GM12878 (cell line): ENCODE measurements around the gene USB1. TPM values are rescaled to one million over a fixed set of nuclear protein-coding genes. Genes with fewer than 3 reads are reported as not detected.

Source experiments
- ATAC-seq: fragments of 200-7000 bp; cut with Tn5 transposase; 3 replicates; pipeline ENCODE4 v1.9.1; 2020; ENCODE audit warnings: mild to moderate bottlenecking, moderate library complexity
- BruUV-seq: library from RNA; stranded (reverse); fragments of 400-500 nt; replicated peaks from 2 replicates; lab custom pipeline; 2021; lab: Mats Ljungman, UMichigan
- CTCF ChIA-PET: fragments of 300-600 bp; sonication (Branson Sonifier 250); formaldehyde crosslinking; extraction: SDS; loops from one replicate; lab custom pipeline; 2021; ENCODE audit warnings: inconsistent platforms; lab: Yijun Ruan, JAX
- POLR2A ChIA-PET: fragments of 350-600 bp; formaldehyde crosslinking; extraction: SDS; loops from one replicate; lab custom pipeline; 2021; ENCODE audit warnings: inconsistent platforms; lab: Charles Lee
- RAD21 ChIA-PET: fragments of 300-600 bp; sonication (Branson Sonifier 250); formaldehyde crosslinking; loops from one replicate; lab custom pipeline; 2023; ENCODE audit warnings: antibody characterized with exemption; ENCODE audit not compliant: unreplicated experiment; lab: Charles Lee
- SMC1A ChIA-PET: fragments of 300-600 bp; sonication (Branson Sonifier 250); formaldehyde crosslinking; loops from one replicate; lab custom pipeline; 2023; ENCODE audit not compliant: unreplicated experiment, uncharacterized antibody; lab: Charles Lee
- DNase-seq: peaks from one replicate; pipeline ENCODE4 v3.0.0-alpha.2; 2011; ENCODE audit warnings: low read depth, low spot score
- FAIRE-seq: peaks from 3 replicates; lab custom pipeline; 2011; peaks lifted over from hg19 to GRCh38; lab: Jason Lieb, UNC
- H2AFZ ChIP-seq: 2 replicates; pipeline ENCODE4 v1.6.0; 2011; ENCODE audit warnings: low read depth, low read length, control low read depth; ENCODE audit not compliant: control insufficient read depth
- H3K27ac ChIP-seq: 2 replicates; pipeline ENCODE4 v1.5.1; 2011; ENCODE audit warnings: control low read depth; ENCODE audit not compliant: control insufficient read depth, insufficient read depth
- H3K27me3 ChIP-seq, 2 experiments: replicated peaks in 1 of 2; 2 replicates each; pipeline versions ENCODE4 v1.6.0 to v1.6.1; 2011; ENCODE audit warnings: low read length in 1 of 2; ENCODE audit not compliant: control insufficient read depth in 2 of 2, insufficient read depth in 2 of 2
- H3K36me3 ChIP-seq, 2 experiments: 2 replicates each; pipeline ENCODE4 v1.5.1; 2011; ENCODE audit warnings: low read length in 1 of 2; ENCODE audit not compliant: control insufficient read depth in 2 of 2, insufficient read depth in 2 of 2
- H3K4me1 ChIP-seq: 2 replicates; pipeline ENCODE4 v1.6.1; 2011; ENCODE audit warnings: mild to moderate bottlenecking, low read length, moderate library complexity, mixed read lengths; ENCODE audit not compliant: control insufficient read depth, insufficient read depth
- H3K4me2 ChIP-seq: 2 replicates; pipeline ENCODE4 v1.6.0; 2011; ENCODE audit warnings: control low read depth; ENCODE audit not compliant: control insufficient read depth, insufficient read depth
- H3K4me3 ChIP-seq: fragments of 200-600 bp; sonication (generic); 2 replicates; pipeline ENCODE4 v1.5.1; 2016
- H3K79me2 ChIP-seq: 2 replicates; pipeline ENCODE4 v1.6.0; 2011; ENCODE audit warnings: low read length; ENCODE audit not compliant: control insufficient read depth, insufficient read depth
- H3K9ac ChIP-seq: 2 replicates; pipeline ENCODE4 v1.8.0; 2011; ENCODE audit warnings: low read length, control low read depth, mixed read lengths; ENCODE audit not compliant: control insufficient read depth, insufficient read depth
- H3K9me3 ChIP-seq: replicated peaks from 3 replicates; pipeline ENCODE4 v1.5.1; 2011; ENCODE audit warnings: mild to moderate bottlenecking, low read length; ENCODE audit not compliant: control insufficient read depth, insufficient read depth
- H4K20me1 ChIP-seq: 2 replicates; pipeline ENCODE4 v1.6.0; 2011; ENCODE audit not compliant: control insufficient read depth, insufficient read depth
- BACH1 ChIP-seq: fragments of 450-650 bp; IDR thresholded peaks from 2 replicates; pipeline ENCODE4 v1.6.1; 2017; ENCODE audit warnings: mild to moderate bottlenecking, borderline replicate concordance
- BCL11A ChIP-seq: IDR thresholded peaks from 2 replicates; pipeline ENCODE4 v1.6.1; 2011; ENCODE audit warnings: low read depth, low read length
- CHD2 ChIP-seq: IDR thresholded peaks from 2 replicates; pipeline ENCODE4 v1.6.1; 2011; ENCODE audit warnings: low read depth, low read length, improper control_type of control experiment, borderline replicate concordance
- MXI1 ChIP-seq: fragments of 150-350 bp; IDR thresholded peaks from 2 replicates; pipeline ENCODE4 v1.6.1; 2011; ENCODE audit warnings: low read depth, mild to moderate bottlenecking, inconsistent platforms, low read length, improper control_type of control experiment
- MYB ChIP-seq: fragments of 150-350 bp; IDR thresholded peaks from 2 replicates; pipeline ENCODE4 v1.6.1; 2014; ENCODE audit warnings: mild to moderate bottlenecking, low read depth, low read length, borderline replicate concordance
- POLR2AphosphoS5 ChIP-seq: IDR thresholded peaks from 2 replicates; pipeline ENCODE4 v1.6.1; 2011; ENCODE audit warnings: mild to moderate bottlenecking, low read length, inconsistent platforms
- SMAD1 ChIP-seq: fragments of 450-650 bp; IDR thresholded peaks from 2 replicates; pipeline ENCODE4 v1.6.1; 2018; ENCODE audit warnings: mild to moderate bottlenecking, low read depth; ENCODE audit not compliant: partially characterized antibody
- SPI1 ChIP-seq: IDR thresholded peaks from 2 replicates; pipeline ENCODE4 v1.6.1; 2011; ENCODE audit warnings: low read depth, mild to moderate bottlenecking, low read length, moderate library complexity, borderline replicate concordance; ENCODE audit not compliant: insufficient read depth
- TBL1XR1 ChIP-seq: IDR thresholded peaks from 2 replicates; pipeline ENCODE4 v1.6.1; 2012; ENCODE audit warnings: low read depth, low read length, improper control_type of control experiment
- WGBS: methylation state at CpG from one replicate; pipeline ENCODE4 v1.1.6; 2016; ENCODE audit warnings: low lambda C conversion rate; ENCODE audit not compliant: insufficient replicate concordance, insufficient coverage; ENCODE audit errors: missing lambda C conversion rate; 5-methylcytosine and 5-hydroxymethylcytosine counted together
- in situ Hi-C: fragments of 300-500 bp; cut with MboI; formaldehyde crosslinking; loops from 9 replicates; pipeline ENCODE4 v1.14.3; 2018; ENCODE audit warnings: mixed read lengths
- intact Hi-C: fragments of 100-400 bp; cut with micrococcal nuclease; formaldehyde crosslinking; loops from one replicate; pipeline ENCODE4 v1.14.2; 2022; ENCODE audit not compliant: unreplicated experiment
- polyA plus RNA-seq, 11 experiments: library from polyadenylated mRNA; depleted of rRNA in 4 of 11; unstranded in 6 of 11; stranded (reverse) in 5 of 11; fragments of >200 nt; fragmentation: Nextera tagmentation in 4 of 11; fragmentation: Illumina TruSeq in 1 of 11; extraction: Ambion mirVana in 4 of 11; extraction: Trizol in 1 of 11; gene quantifications; 1 replicate in 1 of 11; 2 replicates in 10 of 11; pipeline versions ENCODE4 v1.2.1 to v1.2.3, GENCODE V29; 2011 to 2016; ENCODE audit warnings: inconsistent platforms in 2 of 11, missing spikeins in 2 of 11, low read depth in 1 of 11
- total RNA-seq, 4 experiments: library from RNA; depleted of rRNA in 3 of 4; stranded (reverse); fragments of >200 nt in 3 of 4; fragmentation: Illumina TruSeq in 1 of 4; extraction: Trizol in 1 of 4; gene quantifications; 2 replicates each; pipeline versions ENCODE4 v1.2.1 to v1.2.3, GENCODE V29; 2013 to 2021
- TF ChIP-seq, protein P1 (sequence below): IDR thresholded peaks from 2 replicates; pipeline ENCODE4 v1.6.1; 2012; ENCODE audit warnings: improper control_type of control experiment, low read depth, low read length; ENCODE audit not compliant: insufficient replicate concordance

Gene USB1
- total and polyA plus RNA-seq, 10 of the 15 experiments (the other 5 are each of a cell fraction or from before 2014, with no cell fraction given), result 7.9 to 72.2 (median 41.6) TPM

DNA sequence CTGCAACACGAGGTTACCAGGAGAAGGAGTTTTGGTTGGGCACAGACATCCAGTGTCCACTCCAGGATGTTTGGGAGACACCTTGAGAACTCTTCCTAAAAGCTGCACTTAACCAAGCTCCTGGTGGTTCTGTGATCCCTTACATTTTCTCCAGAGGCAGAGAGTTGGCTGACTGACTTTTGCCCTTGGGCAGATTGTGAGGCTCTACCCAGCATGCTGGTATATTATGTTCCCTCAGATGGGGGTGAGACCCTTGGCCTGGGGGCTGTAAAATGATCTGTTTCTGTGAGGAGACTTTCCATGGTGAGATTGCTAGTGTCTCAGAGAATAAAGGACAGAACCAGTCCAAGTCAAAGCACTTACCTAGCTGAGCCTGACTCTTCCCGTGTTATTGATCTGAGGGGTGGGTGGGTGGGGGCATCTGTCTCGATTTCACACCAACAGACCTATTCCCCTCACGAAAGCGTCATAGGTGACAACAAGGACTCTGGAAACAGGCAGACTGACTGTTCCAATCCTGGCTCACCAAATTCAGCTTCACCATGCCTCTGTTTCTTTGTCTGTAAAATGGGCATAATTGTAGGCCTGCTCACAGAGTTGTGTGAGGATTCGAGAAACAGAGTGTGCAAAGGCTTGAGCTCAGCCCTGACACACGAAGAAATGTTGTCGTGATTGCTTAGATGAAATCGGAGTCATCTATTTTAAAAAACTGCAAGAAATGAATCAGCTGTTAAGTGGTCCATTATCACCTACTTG lies 12.2 kb downstream of the USB1 start:
- H4K20me1 ChIP-seq, result no peaks in the 10 kb centered on the region
- H3K36me3 ChIP-seq, result peaks cover 11 to 12% of the 10 kb centered on the region in 2 experiments; a peak in 3 of 4 replicates
- SMC1A ChIA-PET, result interaction anchor here (1.0 to 2.0 kb wide), 3 partner anchors 12 to 114 kb away, joined by 4 to 7 read pairs (median 4); partner anchors contain the start of gene USB1
- RAD21 ChIA-PET, result no interaction called here
- DNase-seq (no peak), FAIRE-seq (no peak), ATAC-seq (no peak)
- H3K9me3 ChIP-seq, result no peaks in the 10 kb centered on the region
- POLR2A ChIA-PET, result interaction anchor here (0.6 kb wide), 1 partner anchor 339 kb away, joined by 3 read pairs; no protein-coding TSS in a partner anchor
- no peak overlapping the region for H2AFZ ChIP-seq
- no peaks in the 10 kb centered on the region for H3K4me1 ChIP-seq
- H3K4me3 ChIP-seq, result no peak overlapping the region
- intact Hi-C loops (no loop called here), in situ Hi-C loops (no loop called here)
- no peak for TF ChIP-seq TBL1XR1
- no TSS peak for BruUV-seq
- CTCF ChIA-PET, result interaction anchor here (0.6 to 2.4 kb wide), 6 partner anchors 10 to 462 kb away, joined by 3 to 9 read pairs (median 3); no protein-coding TSS in a partner anchor
- no peaks in the 10 kb centered on the region for H3K27me3 ChIP-seq
- H3K9ac ChIP-seq, result no peak overlapping the region
- 77% methylated on average over 9 of the region's 9 CpGs for WGBS
- no peak overlapping the region for H3K4me2 ChIP-seq
- H3K27ac ChIP-seq, result no peak overlapping the region
- H3K79me2 ChIP-seq, result no peaks in the 10 kb centered on the region

DNA sequence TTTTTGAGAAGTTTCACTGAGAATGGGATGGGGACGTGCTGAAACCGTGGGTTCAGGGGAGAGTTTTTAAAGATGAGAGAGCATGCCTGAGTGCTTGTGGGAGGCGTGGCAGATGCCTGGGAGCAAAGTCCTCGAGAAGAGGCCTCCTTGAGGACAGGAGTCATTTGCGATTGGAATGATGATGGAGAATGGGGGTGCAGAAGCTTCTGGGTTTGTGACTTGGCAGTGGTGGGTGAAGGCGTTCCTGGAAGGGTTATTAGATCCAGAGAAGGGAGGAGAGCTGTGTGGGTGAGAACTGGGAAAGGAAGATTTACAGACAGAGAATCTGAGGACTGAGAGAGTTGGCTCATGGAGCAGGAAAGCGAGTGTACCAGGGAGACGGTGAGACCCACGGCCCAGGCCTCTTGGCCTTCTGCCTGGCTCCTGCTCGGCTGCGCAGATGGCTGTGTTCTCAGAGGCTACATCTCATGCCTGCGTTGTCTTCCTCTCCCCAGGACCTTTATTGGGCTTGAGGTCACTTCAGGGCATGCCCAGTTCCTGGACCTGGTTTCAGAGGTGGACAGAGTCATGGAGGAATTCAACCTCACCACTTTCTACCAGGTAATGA lies 15.7 kb downstream of the USB1 start:
- ChIA-PET POLR2A (interaction anchor here (0.5 kb wide), 1 partner anchor 46 kb away, joined by 3 read pairs; no protein-coding TSS in a partner anchor), SMC1A (no interaction called here), CTCF (no interaction called here), RAD21 (no interaction called here)
- no peak for ATAC-seq
- Histone ChIP-seq H2AFZ (no peak overlapping the region), H3K36me3 (peaks cover 2 to 8% of the 10 kb centered on the region in 2 experiments; a peak in 3 of 4 replicates), H3K9ac (no peak overlapping the region), H3K4me3 (no peak overlapping the region), H3K27me3 (no peaks in the 10 kb centered on the region), H3K79me2 (no peaks in the 10 kb centered on the region), H3K4me1 (no peaks in the 10 kb centered on the region), H3K4me2 (no peak overlapping the region), H3K27ac (no peak overlapping the region), H4K20me1 (no peaks in the 10 kb centered on the region), H3K9me3 (no peaks in the 10 kb centered on the region)
- 64% methylated on average over 11 of the region's 12 CpGs for WGBS
- no peak for DNase-seq
- in situ Hi-C loops, result no loop called here
- no peak for FAIRE-seq
- intact Hi-C loops, result no loop called here
- no TSS peak for BruUV-seq
- TF ChIP-seq POLR2AphosphoS5 (no peak), MXI1 (no peak), BACH1 (no peak), BCL11A (no peak), MYB (no peak), SMAD1 (no peak), CHD2 (no peak), SPI1 (no peak)
- TF ChIP-seq, protein P1, sequence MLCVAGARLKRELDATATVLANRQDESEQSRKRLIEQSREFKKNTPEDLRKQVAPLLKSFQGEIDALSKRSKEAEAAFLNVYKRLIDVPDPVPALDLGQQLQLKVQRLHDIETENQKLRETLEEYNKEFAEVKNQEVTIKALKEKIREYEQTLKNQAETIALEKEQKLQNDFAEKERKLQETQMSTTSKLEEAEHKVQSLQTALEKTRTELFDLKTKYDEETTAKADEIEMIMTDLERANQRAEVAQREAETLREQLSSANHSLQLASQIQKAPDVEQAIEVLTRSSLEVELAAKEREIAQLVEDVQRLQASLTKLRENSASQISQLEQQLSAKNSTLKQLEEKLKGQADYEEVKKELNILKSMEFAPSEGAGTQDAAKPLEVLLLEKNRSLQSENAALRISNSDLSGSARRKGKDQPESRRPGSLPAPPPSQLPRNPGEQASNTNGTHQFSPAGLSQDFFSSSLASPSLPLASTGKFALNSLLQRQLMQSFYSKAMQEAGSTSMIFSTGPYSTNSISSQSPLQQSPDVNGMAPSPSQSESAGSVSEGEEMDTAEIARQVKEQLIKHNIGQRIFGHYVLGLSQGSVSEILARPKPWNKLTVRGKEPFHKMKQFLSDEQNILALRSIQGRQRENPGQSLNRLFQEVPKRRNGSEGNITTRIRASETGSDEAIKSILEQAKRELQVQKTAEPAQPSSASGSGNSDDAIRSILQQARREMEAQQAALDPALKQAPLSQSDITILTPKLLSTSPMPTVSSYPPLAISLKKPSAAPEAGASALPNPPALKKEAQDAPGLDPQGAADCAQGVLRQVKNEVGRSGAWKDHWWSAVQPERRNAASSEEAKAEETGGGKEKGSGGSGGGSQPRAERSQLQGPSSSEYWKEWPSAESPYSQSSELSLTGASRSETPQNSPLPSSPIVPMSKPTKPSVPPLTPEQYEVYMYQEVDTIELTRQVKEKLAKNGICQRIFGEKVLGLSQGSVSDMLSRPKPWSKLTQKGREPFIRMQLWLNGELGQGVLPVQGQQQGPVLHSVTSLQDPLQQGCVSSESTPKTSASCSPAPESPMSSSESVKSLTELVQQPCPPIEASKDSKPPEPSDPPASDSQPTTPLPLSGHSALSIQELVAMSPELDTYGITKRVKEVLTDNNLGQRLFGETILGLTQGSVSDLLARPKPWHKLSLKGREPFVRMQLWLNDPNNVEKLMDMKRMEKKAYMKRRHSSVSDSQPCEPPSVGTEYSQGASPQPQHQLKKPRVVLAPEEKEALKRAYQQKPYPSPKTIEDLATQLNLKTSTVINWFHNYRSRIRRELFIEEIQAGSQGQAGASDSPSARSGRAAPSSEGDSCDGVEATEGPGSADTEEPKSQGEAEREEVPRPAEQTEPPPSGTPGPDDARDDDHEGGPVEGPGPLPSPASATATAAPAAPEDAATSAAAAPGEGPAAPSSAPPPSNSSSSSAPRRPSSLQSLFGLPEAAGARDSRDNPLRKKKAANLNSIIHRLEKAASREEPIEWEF, result no peak
